Nephron progenitor cell (in vitro differentiated cells): ENCODE measurements around the gene BTNL3.

Experiments
- DNase-seq: peaks from one replicate; pipeline ENCODE4 v3.0.0; 2021
- H3K27ac Mint-ChIP-seq: 2 replicates; pipeline ENCODE4 v1.8.0; 2021; ENCODE audit warnings: mild to moderate bottlenecking, moderate library complexity, mixed read lengths
- H3K27me3 Mint-ChIP-seq: 2 replicates; pipeline ENCODE4 v1.8.0; 2021; ENCODE audit warnings: mild to moderate bottlenecking, low read depth, mixed read lengths; ENCODE audit not compliant: poor library complexity
- H3K36me3 Mint-ChIP-seq: 2 replicates; pipeline ENCODE4 v1.8.0; 2021; ENCODE audit warnings: low read depth, mixed read lengths
- H3K4me1 Mint-ChIP-seq: 2 replicates; pipeline ENCODE4 v1.8.0; 2021; ENCODE audit warnings: mixed read lengths
- H3K4me3 Mint-ChIP-seq: 2 replicates; pipeline ENCODE4 v1.8.0; 2021; ENCODE audit warnings: mild to moderate bottlenecking, moderate library complexity, mixed read lengths
- H3K9me3 Mint-ChIP-seq: 2 replicates; pipeline ENCODE4 v1.8.0; 2021; ENCODE audit warnings: mild to moderate bottlenecking, moderate library complexity, mixed read lengths
- TF ChIP-seq, protein P1 (sequence below): fragments of 200-600 bp; sonication (generic); IDR thresholded peaks from 2 replicates; pipeline ENCODE4 v1.5.0; 2021; ENCODE audit warnings: antibody characterized with exemption

BTNL3 gene, protein sequence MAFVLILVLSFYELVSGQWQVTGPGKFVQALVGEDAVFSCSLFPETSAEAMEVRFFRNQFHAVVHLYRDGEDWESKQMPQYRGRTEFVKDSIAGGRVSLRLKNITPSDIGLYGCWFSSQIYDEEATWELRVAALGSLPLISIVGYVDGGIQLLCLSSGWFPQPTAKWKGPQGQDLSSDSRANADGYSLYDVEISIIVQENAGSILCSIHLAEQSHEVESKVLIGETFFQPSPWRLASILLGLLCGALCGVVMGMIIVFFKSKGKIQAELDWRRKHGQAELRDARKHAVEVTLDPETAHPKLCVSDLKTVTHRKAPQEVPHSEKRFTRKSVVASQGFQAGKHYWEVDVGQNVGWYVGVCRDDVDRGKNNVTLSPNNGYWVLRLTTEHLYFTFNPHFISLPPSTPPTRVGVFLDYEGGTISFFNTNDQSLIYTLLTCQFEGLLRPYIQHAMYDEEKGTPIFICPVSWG

DNA sequence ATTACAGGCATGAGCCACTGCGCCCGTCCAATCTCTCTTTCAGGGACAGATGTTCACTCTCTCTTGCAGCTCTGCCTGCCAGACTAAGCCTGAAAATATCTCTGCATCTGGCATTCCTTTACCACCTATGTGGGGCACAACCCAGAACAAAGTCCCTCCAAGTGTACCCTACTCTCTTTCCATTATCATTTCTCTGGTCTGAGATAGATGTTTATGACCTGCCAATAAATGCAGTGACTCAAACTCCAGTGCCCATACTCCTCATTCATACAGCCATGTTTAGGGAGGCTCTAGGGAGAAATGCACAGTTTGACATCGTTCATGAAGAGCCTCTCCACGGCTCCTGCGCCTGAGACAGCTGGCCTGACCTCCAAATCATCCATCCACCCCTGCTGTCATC is at the start of gene BTNL3:
Gene BTNL3, plus strand, starts transcription at position 255 of the 400 bp plus-strand sequence. CDS start 183 bp downstream, outside the sequence.
- Mint-ChIP-seq H3K4me3 (no peak within 1 kb of the TSS), H3K9me3 (no peaks in the 10 kb centered on the region), H3K27ac (no peak within 1 kb of the TSS), H3K27me3 (no peaks in the 10 kb centered on the region), H3K36me3 (no peaks in the 10 kb centered on the region), H3K4me1 (no peaks in the 10 kb centered on the region)
- DNase-seq = no peak
- TF ChIP-seq, protein P1, sequence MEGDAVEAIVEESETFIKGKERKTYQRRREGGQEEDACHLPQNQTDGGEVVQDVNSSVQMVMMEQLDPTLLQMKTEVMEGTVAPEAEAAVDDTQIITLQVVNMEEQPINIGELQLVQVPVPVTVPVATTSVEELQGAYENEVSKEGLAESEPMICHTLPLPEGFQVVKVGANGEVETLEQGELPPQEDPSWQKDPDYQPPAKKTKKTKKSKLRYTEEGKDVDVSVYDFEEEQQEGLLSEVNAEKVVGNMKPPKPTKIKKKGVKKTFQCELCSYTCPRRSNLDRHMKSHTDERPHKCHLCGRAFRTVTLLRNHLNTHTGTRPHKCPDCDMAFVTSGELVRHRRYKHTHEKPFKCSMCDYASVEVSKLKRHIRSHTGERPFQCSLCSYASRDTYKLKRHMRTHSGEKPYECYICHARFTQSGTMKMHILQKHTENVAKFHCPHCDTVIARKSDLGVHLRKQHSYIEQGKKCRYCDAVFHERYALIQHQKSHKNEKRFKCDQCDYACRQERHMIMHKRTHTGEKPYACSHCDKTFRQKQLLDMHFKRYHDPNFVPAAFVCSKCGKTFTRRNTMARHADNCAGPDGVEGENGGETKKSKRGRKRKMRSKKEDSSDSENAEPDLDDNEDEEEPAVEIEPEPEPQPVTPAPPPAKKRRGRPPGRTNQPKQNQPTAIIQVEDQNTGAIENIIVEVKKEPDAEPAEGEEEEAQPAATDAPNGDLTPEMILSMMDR = no peak

DNA sequence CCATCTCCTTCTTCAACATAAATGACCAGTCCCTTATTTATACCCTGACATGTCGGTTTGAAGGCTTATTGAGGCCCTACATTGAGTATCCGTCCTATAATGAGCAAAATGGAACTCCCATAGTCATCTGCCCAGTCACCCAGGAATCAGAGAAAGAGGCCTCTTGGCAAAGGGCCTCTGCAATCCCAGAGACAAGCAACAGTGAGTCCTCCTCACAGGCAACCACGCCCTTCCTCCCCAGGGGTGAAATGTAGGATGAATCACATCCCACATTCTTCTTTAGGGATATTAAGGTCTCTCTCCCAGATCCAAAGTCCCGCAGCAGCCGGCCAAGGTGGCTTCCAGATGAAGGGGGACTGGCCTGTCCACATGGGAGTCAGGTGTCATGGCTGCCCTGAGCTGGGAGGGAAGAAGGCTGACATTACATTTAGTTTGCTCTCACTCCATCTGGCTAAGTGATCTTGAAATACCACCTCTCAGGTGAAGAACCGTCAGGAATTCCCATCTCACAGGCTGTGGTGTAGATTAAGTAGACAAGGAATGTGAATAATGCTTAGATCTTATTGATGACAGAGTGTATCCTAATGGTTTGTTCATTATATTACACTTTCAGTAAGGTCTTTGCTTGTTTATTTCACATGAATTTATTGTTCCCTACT is 38.2 kb upstream of the BTNL3 start:
- H3K36me3 Mint-ChIP-seq = no peaks in the 10 kb centered on the region
- no peak overlapping the region for H3K27ac Mint-ChIP-seq
- no peaks in the 10 kb centered on the region for H3K4me1 Mint-ChIP-seq
- TF ChIP-seq, protein P1 = no peak
- no peak overlapping the region for H3K4me3 Mint-ChIP-seq
- no peak for DNase-seq
- no peaks in the 10 kb centered on the region for H3K9me3 Mint-ChIP-seq
- peaks cover 21% of the 10 kb centered on the region for H3K27me3 Mint-ChIP-seq

DNA sequence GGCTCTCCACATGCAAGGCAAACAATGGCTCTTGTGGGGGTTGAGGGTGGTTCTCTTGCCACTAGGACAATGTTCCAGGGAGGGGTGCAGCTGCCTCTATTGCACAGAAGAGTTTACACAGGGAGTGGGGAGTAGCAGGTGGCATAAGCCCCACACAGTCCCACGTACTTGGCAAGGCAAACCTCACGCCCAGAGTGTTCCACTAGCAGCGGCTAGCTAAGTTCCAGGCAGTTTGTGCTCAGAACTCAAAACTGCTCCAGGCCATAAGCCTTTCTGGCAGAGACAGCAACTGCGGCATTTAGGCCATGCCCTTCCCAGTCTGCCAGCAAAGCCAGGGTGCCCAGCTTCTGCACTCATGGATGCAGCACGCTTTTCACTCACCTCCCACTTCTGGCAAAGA is 29.0 kb upstream of the BTNL3 start:
- TF ChIP-seq, protein P1 = no peak
- no peak overlapping the region for H3K4me3 Mint-ChIP-seq
- H3K4me1 Mint-ChIP-seq = no peaks in the 10 kb centered on the region
- H3K9me3 Mint-ChIP-seq = no peaks in the 10 kb centered on the region
- no peak overlapping the region for H3K27ac Mint-ChIP-seq
- DNase-seq = no peak
- peaks cover 5% of the 10 kb centered on the region for H3K27me3 Mint-ChIP-seq
- H3K36me3 Mint-ChIP-seq = no peaks in the 10 kb centered on the region

DNA sequence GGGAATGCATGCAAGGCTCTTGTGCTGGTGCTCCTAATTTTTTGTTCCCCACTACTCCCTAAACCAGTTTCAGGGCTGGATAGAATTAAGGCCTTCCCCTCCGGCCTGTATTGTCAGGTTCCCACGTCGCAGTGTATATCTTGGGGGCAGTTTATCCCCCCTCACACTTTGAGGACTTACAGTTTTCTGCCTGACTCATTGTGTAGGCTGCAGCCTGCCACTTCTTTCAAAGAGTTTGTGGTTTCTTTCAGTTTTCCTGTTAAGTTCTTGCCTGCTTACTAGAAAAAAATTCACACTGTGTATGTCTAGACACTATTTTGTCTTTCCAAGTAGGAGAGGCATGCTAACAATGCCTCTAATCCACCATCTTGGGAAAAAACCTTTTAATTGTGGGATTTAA is 28.4 kb upstream of the BTNL3 start:
- no peaks in the 10 kb centered on the region for H3K4me1 Mint-ChIP-seq
- DNase-seq = no peak
- TF ChIP-seq, protein P1 = no peak
- no peaks in the 10 kb centered on the region for H3K9me3 Mint-ChIP-seq
- peaks cover 7% of the 10 kb centered on the region for H3K27me3 Mint-ChIP-seq
- H3K36me3 Mint-ChIP-seq = no peaks in the 10 kb centered on the region
- H3K27ac Mint-ChIP-seq = no peak overlapping the region
- H3K4me3 Mint-ChIP-seq = no peak overlapping the region

DNA sequence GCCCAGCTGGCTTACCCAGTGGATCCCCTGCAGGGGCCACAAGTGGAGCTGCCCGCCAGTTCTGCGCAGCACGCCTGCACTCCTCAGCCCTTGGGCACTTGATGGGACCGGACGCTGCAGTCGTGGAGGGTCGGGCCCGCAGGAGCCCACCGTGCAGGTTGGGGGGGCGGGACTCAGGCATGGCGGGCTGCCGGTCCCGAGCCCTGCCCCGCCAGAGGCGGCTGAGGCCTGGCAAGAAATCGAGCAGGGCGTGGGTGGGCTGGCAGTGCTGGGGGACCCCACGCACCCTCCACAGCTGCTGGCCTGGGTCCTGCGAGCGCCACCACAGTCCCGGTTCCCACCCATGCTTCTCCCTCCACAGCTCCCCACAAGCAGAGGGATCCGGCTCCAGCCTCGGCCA is 19.2 kb upstream of the BTNL3 start:
- H3K27me3 Mint-ChIP-seq = peaks cover 9% of the 10 kb centered on the region
- no peak overlapping the region for H3K27ac Mint-ChIP-seq
- H3K4me3 Mint-ChIP-seq = no peak overlapping the region
- H3K9me3 Mint-ChIP-seq = peaks cover 8% of the 10 kb centered on the region
- H3K36me3 Mint-ChIP-seq = no peaks in the 10 kb centered on the region
- H3K4me1 Mint-ChIP-seq = no peaks in the 10 kb centered on the region
- TF ChIP-seq, protein P1 = no peak
- DNase-seq = no peak
